ENCODE data around the gene CKAP4. TPM values are rescaled to one million over a fixed set of nuclear protein-coding genes. Genes with fewer than 3 reads are reported as not detected.

Gene CKAP4
- total RNA-seq, 1 donor from 2014 or later: 102 TPM

DNA sequence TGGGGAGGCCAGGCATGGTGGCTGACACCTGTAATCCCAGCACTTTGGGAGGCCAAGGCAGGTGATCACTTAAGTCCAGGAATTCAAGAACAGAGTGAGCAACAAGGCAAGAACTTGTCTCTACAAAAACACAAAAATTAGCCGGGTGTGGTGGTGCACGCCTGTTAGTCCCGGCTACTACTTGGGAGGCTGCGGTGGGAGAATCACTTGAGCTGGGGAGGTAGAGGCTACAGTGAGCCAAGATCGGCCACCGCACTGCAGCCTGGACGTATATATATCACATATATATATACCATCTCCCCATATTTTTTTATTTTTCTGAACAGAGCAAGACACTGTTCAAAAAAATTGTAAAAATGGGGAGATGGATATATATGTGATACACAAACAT lies 19.5 kb downstream of the CKAP4 start:
- H3K9me3 Mint-ChIP-seq: no peaks in the 10 kb centered on the region
- DNase-seq (ENCODE audit: low read depth, low spot score): no peak
- H3K4me3 Mint-ChIP-seq: no peak overlapping the region
- TF ChIP-seq, protein P1, sequence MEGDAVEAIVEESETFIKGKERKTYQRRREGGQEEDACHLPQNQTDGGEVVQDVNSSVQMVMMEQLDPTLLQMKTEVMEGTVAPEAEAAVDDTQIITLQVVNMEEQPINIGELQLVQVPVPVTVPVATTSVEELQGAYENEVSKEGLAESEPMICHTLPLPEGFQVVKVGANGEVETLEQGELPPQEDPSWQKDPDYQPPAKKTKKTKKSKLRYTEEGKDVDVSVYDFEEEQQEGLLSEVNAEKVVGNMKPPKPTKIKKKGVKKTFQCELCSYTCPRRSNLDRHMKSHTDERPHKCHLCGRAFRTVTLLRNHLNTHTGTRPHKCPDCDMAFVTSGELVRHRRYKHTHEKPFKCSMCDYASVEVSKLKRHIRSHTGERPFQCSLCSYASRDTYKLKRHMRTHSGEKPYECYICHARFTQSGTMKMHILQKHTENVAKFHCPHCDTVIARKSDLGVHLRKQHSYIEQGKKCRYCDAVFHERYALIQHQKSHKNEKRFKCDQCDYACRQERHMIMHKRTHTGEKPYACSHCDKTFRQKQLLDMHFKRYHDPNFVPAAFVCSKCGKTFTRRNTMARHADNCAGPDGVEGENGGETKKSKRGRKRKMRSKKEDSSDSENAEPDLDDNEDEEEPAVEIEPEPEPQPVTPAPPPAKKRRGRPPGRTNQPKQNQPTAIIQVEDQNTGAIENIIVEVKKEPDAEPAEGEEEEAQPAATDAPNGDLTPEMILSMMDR (conservative IDR thresholded peaks at IDR 0.05): no peak
- H3K4me1 Mint-ChIP-seq: peaks cover 10% of the 10 kb centered on the region
- H3K27ac Mint-ChIP-seq (ENCODE audit: unreplicated experiment): no peak overlapping the region
- no peaks in the 10 kb centered on the region for H3K36me3 Mint-ChIP-seq (ENCODE audit: low read depth)
- no peaks in the 10 kb centered on the region for H3K27me3 Mint-ChIP-seq (ENCODE audit: low read depth)

DNA sequence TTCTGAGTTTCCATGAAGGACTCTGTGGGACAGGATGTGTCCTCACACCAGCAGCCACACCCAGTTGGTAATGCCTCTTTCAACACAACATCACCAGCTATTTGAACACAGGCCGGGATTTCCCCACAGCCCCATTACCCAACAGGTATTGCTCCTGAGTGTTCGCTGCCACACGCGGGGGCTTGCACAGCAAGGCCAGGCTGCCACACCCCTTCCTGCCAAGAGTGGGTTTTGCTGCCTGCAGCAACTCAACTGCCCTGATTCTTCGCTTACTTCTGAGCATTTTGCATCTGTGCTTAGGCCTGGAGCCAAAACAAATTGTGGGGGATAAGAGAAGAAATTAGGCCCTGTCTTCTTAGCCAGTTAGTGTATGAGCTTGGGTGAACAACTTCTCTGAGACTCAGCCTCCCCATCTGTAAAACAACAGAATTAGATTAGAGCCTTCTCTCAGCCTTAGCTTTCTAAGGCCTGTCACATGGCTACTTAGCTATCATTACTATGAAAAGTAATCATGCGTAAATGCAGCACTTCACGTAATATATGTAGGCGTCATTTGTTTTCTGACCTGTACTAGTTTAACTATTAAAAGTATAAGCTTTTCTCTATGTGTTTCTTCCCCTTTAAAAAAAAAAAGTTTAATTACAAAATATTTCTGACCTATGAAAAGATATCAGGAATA lies 20.0 kb downstream of the CKAP4 start:
- TF ChIP-seq, protein P1 (conservative IDR thresholded peaks at IDR 0.05): no peak
- no peaks in the 10 kb centered on the region for H3K9me3 Mint-ChIP-seq
- peaks cover 10% of the 10 kb centered on the region for H3K4me1 Mint-ChIP-seq
- H3K27ac Mint-ChIP-seq (ENCODE audit: unreplicated experiment): no peak overlapping the region
- DNase-seq (ENCODE audit: low read depth, low spot score): no peak
- no peaks in the 10 kb centered on the region for H3K36me3 Mint-ChIP-seq (ENCODE audit: low read depth)
- no peaks in the 10 kb centered on the region for H3K27me3 Mint-ChIP-seq (ENCODE audit: low read depth)
- H3K4me3 Mint-ChIP-seq: no peak overlapping the region

DNA sequence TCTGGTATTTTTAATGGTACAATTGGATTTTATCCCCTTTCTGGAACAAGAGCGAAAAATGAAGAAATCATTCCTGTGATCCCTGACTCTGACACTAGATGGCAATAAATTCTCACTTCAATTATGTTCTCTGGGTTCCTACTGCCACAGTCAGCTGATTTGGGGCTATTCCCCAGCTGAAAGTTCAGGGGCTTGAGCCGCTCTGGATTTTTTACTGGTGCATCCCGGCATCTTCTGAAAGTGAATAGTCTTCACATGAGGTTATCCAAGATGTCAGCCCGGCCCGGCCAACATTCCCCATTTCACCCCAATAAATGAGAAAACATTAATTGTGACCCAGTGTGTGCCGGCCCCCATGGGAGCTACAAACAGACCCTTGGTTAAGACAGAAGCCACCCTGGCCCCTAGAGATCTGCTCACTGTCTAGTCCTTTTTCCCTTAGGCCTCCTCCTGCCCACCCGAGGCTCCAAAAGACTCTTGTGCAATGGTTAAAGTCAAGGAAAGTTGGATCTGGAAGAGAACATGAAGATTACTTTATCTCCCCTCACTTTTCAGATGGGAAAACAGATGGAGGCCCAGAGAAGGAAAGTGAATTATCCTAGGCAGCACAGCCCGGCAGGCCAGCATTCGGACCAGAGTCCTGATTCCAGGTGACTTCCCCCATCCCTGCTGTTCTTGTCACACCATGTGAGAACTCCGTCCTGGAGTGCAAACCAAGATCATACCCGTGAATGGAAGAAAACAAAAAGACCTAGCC lies 20.8 kb downstream of the CKAP4 start:
- TF ChIP-seq, protein P1 (conservative IDR thresholded peaks at IDR 0.05): peak; percentile 82
- Mint-ChIP-seq H3K27me3 (ENCODE audit: low read depth) (no peaks in the 10 kb centered on the region), H3K4me3 (no peak overlapping the region), H3K36me3 (ENCODE audit: low read depth) (no peaks in the 10 kb centered on the region), H3K27ac (ENCODE audit: unreplicated experiment) (no peak overlapping the region), H3K4me1 (peaks cover 10% of the 10 kb centered on the region), H3K9me3 (no peaks in the 10 kb centered on the region)
- DNase-seq (ENCODE audit: low read depth, low spot score): peak; percentile 34

DNA sequence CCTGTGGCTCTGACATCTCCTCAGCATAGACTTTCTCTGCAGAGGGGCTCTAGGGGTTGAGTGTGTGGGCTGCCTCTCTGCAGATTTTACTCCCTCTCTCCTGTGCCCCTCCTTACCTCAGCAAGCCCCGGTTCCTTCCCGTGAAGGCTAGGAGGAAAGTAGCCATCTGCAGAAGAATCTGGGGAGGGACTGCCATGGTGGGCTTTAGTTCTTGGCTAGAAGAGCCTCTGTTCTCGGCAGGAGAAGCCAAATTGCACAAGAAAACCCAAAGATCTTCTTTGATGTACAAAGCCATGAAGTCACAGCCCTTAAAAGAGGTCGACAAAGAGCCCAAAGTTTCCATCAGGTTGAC lies 23.5 kb downstream of the CKAP4 start:
- TF ChIP-seq, protein P1 (conservative IDR thresholded peaks at IDR 0.05): no peak
- peaks cover 7% of the 10 kb centered on the region for H3K4me1 Mint-ChIP-seq
- no peak overlapping the region for H3K27ac Mint-ChIP-seq (ENCODE audit: unreplicated experiment)

DNA sequence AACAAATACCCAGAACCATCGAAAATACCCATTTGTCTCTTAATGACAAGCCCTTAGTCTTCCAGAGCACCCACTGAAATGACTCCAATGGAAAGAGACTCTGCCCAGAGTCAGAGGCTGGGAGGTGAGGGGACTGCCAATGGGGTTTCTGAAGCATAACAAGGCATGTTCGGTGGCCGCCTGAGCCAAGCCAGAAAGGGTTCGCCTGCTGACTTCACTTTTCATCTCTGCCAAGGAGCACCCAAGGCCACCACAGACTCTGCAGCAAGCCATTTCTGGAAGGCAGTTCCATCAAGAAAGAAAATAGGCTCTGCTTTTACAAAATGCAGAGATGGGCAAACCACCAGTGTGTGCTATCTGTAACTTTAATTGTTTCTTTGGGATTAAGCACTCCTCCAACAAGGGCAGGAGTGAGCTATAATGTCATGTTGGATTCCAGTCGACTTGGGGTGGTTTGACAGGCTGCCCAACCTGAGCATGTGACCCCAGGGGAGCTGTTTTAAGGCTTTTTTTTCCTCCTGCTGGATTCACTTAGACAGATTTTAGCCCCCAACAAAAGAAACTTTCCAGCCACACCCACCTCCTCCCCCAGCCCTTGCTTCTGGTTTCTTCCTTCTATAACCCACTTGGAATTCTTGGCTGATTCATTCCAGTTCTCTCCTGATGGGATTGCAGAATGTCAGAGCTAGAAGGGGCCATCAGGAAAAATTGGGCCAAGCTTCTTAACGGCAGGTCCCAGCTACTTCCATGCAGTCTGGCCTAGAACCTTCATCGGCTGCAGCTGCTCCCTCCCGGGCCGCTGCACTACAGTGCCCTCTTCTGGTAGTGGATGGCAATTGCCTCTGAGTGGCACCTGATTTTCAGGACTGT lies 24.1 kb downstream of the CKAP4 start:
- peaks cover 4% of the 10 kb centered on the region for H3K36me3 Mint-ChIP-seq (ENCODE audit: low read depth)
- H3K9me3 Mint-ChIP-seq: no peaks in the 10 kb centered on the region
- H3K4me1 Mint-ChIP-seq: peaks cover 7% of the 10 kb centered on the region
- TF ChIP-seq, protein P1 (conservative IDR thresholded peaks at IDR 0.05): peak; percentile 92
- H3K27me3 Mint-ChIP-seq (ENCODE audit: low read depth): no peaks in the 10 kb centered on the region
- no peak overlapping the region for H3K27ac Mint-ChIP-seq (ENCODE audit: unreplicated experiment)
- peak; percentile 80 for DNase-seq (ENCODE audit: low read depth, low spot score)
- H3K4me3 Mint-ChIP-seq: no peak overlapping the region

More for the DNA sequence above, 23.5 kb downstream of the CKAP4 start:
- no peak for DNase-seq (ENCODE audit: low read depth, low spot score)
- no peaks in the 10 kb centered on the region for H3K27me3 Mint-ChIP-seq (ENCODE audit: low read depth)
- H3K9me3 Mint-ChIP-seq: no peaks in the 10 kb centered on the region
- H3K4me3 Mint-ChIP-seq: no peak overlapping the region
- H3K36me3 Mint-ChIP-seq (ENCODE audit: low read depth): no peaks in the 10 kb centered on the region

All from neural crest cell (in vitro differentiated cells).